ENCODE measurements around the gene HOXD9.

HOXD9 gene

DNA sequence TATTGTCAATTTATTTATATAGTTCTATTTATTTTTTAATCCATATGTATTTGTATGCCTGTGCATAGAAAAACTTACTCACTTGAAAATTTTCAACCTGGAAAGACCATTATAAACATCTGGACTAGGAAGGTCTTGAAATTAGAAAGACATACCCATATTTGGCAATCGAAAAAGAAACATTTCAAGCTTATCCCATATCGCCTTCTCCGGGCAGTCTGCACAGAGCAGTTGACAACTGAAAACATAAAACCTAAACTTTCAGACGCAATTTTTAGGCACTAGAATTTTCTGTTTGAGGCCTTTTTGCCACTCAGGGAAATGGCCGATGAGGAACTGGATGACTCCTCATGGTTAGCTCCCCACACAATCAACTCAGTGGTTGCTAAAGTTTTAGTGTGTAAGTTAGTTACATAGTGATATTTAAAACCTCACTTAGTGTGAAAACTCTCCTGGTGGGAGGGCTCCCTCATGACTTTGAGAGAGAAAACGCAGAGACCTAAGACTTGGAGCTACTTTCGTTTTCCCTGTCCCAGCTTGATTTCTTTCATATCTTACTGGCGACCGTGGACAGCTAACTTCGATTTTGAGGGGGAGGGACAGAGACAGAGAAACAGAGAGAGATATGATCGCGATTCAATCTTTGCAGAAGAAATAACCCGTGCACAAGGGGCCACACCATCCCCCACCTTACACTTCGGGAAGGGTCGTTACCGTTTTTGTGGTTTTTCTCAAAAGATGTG, 26.1 kb upstream of the HOXD9 start:
- no peaks in the 10 kb centered on the region for H3K79me2 ChIP-seq (ENCODE audit: low read length)
- H3K27me3 ChIP-seq (ENCODE audit: low read depth, low read length): no peaks in the 10 kb centered on the region
- H3K27ac ChIP-seq (ENCODE audit: low read length): peak overlapping the region; percentile 51
- peaks cover 7% of the 10 kb centered on the region for H3K4me1 ChIP-seq (ENCODE audit: low read length)
- H3K4me2 ChIP-seq (ENCODE audit: low read length): peak overlapping the region; percentile 99
- H2AFZ ChIP-seq (ENCODE audit: low read depth, low read length): peak overlapping the region; percentile 98
- H3K36me3 ChIP-seq (replicated peaks; ENCODE audit: low read depth, low read length): no peaks in the 10 kb centered on the region
- H4K20me1 ChIP-seq (ENCODE audit: insufficient read depth, low read length): no peaks in the 10 kb centered on the region
- TF ChIP-seq EZH2phosphoT487 (IDR thresholded peaks at IDR 0.05; ENCODE audit: low read depth): no peak
- TF ChIP-seq, protein P1, sequence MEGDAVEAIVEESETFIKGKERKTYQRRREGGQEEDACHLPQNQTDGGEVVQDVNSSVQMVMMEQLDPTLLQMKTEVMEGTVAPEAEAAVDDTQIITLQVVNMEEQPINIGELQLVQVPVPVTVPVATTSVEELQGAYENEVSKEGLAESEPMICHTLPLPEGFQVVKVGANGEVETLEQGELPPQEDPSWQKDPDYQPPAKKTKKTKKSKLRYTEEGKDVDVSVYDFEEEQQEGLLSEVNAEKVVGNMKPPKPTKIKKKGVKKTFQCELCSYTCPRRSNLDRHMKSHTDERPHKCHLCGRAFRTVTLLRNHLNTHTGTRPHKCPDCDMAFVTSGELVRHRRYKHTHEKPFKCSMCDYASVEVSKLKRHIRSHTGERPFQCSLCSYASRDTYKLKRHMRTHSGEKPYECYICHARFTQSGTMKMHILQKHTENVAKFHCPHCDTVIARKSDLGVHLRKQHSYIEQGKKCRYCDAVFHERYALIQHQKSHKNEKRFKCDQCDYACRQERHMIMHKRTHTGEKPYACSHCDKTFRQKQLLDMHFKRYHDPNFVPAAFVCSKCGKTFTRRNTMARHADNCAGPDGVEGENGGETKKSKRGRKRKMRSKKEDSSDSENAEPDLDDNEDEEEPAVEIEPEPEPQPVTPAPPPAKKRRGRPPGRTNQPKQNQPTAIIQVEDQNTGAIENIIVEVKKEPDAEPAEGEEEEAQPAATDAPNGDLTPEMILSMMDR (IDR thresholded peaks at IDR 0.05; ENCODE audit: low read depth, low read length): no peak
- peak overlapping the region; percentile 77 for H3K9ac ChIP-seq (ENCODE audit: low read length)
- H3K9me3 ChIP-seq (ENCODE audit: insufficient read depth, low read length): no peaks in the 10 kb centered on the region
- peak overlapping the region; percentile 81 for H3K4me3 ChIP-seq (ENCODE audit: low read length)

DNA sequence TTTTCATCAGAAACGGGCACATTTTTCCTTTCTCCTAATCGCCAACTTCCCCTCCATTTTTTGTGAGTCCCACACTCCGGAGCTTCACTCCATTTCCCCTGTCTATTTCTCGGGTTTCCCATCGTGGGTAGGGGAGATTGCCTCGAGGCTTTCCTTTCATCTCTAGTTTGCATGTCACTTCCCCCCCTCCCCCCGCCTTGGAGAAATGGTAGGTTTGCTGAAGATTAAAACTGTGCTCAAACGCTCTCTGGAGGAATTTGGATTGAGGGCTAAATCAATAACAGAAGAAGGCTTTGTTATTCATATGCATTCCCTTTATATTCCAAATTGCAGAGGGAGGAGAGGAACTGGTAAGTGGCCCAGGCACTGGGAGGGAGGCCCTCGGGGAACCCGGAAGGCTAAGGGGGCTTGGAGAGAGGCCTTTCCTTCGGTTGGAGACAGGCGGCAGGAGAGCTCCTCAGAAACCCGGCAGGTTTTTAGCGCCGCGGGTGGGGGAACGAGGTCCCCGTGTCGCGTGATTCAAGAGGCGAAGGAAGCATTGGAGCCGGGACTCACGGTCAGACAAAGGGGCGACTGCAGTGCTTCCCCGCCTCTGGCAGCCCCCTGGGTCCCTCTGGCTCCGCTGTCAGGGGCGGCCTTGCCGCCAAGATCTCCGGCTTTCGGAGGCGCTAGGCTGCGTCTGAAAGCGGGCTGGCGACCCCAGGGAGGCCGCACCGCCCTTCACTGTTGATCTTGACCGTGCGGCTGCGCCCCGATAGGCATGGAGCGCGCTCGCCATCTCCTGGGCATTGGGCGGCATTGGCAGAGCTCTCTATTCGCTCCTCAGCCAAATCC, 25.3 kb upstream of the HOXD9 start:
- TF ChIP-seq, protein P1 (IDR thresholded peaks at IDR 0.05; ENCODE audit: low read depth, low read length): peak; percentile 78
- TF ChIP-seq EZH2phosphoT487 (IDR thresholded peaks at IDR 0.05; ENCODE audit: low read depth): no peak
- peak overlapping the region; percentile 51 for H3K27ac ChIP-seq (ENCODE audit: low read length)
- peak overlapping the region; percentile 77 for H3K9ac ChIP-seq (ENCODE audit: low read length)
- H3K4me2 ChIP-seq (ENCODE audit: low read length): peak overlapping the region; percentile 99
- peak overlapping the region; percentile 81 for H3K4me3 ChIP-seq (ENCODE audit: low read length)
- no peaks in the 10 kb centered on the region for H3K36me3 ChIP-seq (replicated peaks; ENCODE audit: low read depth, low read length)
- peak overlapping the region; percentile 98 for H2AFZ ChIP-seq (ENCODE audit: low read depth, low read length)
- no peaks in the 10 kb centered on the region for H4K20me1 ChIP-seq (ENCODE audit: insufficient read depth, low read length)
- peaks cover 7% of the 10 kb centered on the region for H3K4me1 ChIP-seq (ENCODE audit: low read length)
- H3K79me2 ChIP-seq (ENCODE audit: low read length): no peaks in the 10 kb centered on the region
- H3K9me3 ChIP-seq (ENCODE audit: insufficient read depth, low read length): no peaks in the 10 kb centered on the region
- no peaks in the 10 kb centered on the region for H3K27me3 ChIP-seq (ENCODE audit: low read depth, low read length)

DNA sequence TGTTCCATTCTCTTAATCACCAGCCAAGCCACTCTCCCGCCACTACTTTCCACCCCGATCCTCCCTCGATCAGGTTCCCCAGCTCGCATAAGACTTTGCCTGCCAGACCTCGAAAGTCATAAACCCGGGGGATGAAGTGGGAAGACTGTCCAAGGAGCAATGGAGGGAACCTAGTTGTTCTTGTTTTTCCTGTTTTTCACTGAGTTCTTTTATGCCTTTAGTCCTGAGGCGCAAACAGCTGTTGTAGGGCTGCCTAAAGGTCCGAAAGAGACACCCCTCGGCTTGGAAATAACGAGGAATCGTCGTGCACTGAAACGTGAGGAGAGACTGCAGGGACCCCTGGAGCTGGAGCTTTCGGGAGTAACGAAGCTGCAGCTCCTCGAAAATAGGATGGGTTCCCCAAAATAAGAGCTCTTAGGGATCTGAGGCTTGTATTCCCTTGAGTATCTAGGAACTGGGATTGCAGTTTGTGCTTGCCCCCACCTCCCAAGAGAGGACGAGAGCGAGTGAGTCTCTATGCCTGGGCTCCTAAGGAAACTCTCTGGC, 24.6 kb upstream of the HOXD9 start:
- Histone ChIP-seq H4K20me1 (ENCODE audit: insufficient read depth, low read length) (no peaks in the 10 kb centered on the region), H3K36me3 (replicated peaks; ENCODE audit: low read depth, low read length) (no peaks in the 10 kb centered on the region), H3K27ac (ENCODE audit: low read length) (no peak overlapping the region), H3K27me3 (ENCODE audit: low read depth, low read length) (no peaks in the 10 kb centered on the region), H3K4me2 (ENCODE audit: low read length) (peak overlapping the region; percentile 99), H3K9me3 (ENCODE audit: insufficient read depth, low read length) (no peaks in the 10 kb centered on the region), H2AFZ (ENCODE audit: low read depth, low read length) (peak overlapping the region; percentile 98), H3K79me2 (ENCODE audit: low read length) (no peaks in the 10 kb centered on the region), H3K9ac (ENCODE audit: low read length) (peak overlapping the region; percentile 77), H3K4me1 (ENCODE audit: low read length) (peaks cover 7% of the 10 kb centered on the region), H3K4me3 (ENCODE audit: low read length) (peak overlapping the region; percentile 81)
- TF ChIP-seq, protein P1 (IDR thresholded peaks at IDR 0.05; ENCODE audit: low read depth, low read length): no peak
- TF ChIP-seq EZH2phosphoT487 (IDR thresholded peaks at IDR 0.05; ENCODE audit: low read depth): no peak
